Lower lobe of right lung (tissue), 2 donors: ENCODE data around the gene SLC26A2. TPM values are rescaled to one million over a fixed set of nuclear protein-coding genes. Genes with fewer than 3 reads are reported as not detected.
A peak's percentile ranks its signal among the peaks of the same experiment; 100 is the strongest.

Experiments
- ATAC-seq, 2 donors: fragments of 200-7000 bp; cut with Tn5 transposase; one replicate each; pipeline ENCODE4 v1.9.1; 2020 to 2022; ENCODE audit warnings: mild to moderate bottlenecking in 2 of 2, moderate library complexity in 2 of 2
- DNase-seq: peaks from one replicate; pipeline ENCODE4 v3.0.0-alpha.2; 2020
- H3K27ac ChIP-seq: fragments of 200-600 bp; one replicate; pipeline ENCODE4 v1.8.0; 2022
- H3K27me3 ChIP-seq: fragments of 200-600 bp; one replicate; pipeline ENCODE4 v1.8.0; 2022; ENCODE audit warnings: low read depth
- H3K36me3 ChIP-seq: fragments of 200-600 bp; one replicate; pipeline ENCODE4 v1.8.0; 2022; ENCODE audit warnings: mild to moderate bottlenecking
- H3K4me1 ChIP-seq: fragments of 200-600 bp; one replicate; pipeline ENCODE4 v1.8.0; 2022
- H3K4me3 ChIP-seq: fragments of 200-600 bp; one replicate; pipeline ENCODE4 v1.8.0; 2022; ENCODE audit warnings: mild to moderate bottlenecking
- H3K9me3 ChIP-seq: fragments of 200-600 bp; one replicate; pipeline ENCODE4 v1.8.0; 2022
- intact Hi-C: fragments of 100-400 bp; cut with DNase I; formaldehyde crosslinking; loops from one replicate; pipeline ENCODE4 v1.11.0; 2022
- total RNA-seq: library from RNA; stranded (reverse); fragmentation: NEBNext Ultra II Directional; extraction: Animal tissue kit (Norgen Biotek cat#: 25700); gene quantifications from one replicate; pipeline ENCODE4 v1.2.1, GENCODE V29; 2021
- TF ChIP-seq, protein P1 (sequence below): fragments of 200-600 bp; IDR thresholded peaks from one replicate; pipeline ENCODE4 v1.8.0; 2022; ENCODE audit warnings: antibody characterized with exemption, mild to moderate bottlenecking
- donor health status: DM: no; HTN: yes; CAD: no; lungs with severe emphysema.

Gene SLC26A2
- total RNA-seq, 1 donor from 2014 or later = 14.7 TPM

DNA sequence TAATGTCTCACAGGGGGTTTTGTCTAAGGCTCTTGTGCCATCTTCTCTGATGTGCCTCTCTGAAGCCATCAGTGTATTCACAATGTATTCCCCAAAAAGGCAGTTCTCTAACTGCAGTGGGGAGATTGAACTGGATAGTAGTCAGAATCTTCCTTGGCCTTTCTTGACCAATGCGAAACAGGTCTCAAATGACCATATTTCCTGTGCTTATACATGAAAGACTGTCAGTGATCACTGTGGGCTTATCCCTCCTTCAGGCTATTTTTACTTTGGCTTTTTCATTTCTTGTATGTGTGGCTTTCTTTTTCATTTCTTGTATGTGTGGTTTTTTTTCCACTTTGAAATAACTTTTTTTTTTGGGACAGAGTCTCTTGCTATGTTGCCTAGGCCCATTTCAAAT, 59.7 kb downstream of the SLC26A2 start:
- Histone ChIP-seq H3K9me3 (no peaks in the 10 kb centered on the region), H3K27ac (no peak overlapping the region), H3K36me3 (peaks cover 92% of the 10 kb centered on the region), H3K27me3 (no peaks in the 10 kb centered on the region), H3K4me3 (no peak overlapping the region), H3K4me1 (peaks cover 24% of the 10 kb centered on the region)
- no peak for DNase-seq
- ATAC-seq = no peak
- intact Hi-C loops = no loop called here
- TF ChIP-seq, protein P1, sequence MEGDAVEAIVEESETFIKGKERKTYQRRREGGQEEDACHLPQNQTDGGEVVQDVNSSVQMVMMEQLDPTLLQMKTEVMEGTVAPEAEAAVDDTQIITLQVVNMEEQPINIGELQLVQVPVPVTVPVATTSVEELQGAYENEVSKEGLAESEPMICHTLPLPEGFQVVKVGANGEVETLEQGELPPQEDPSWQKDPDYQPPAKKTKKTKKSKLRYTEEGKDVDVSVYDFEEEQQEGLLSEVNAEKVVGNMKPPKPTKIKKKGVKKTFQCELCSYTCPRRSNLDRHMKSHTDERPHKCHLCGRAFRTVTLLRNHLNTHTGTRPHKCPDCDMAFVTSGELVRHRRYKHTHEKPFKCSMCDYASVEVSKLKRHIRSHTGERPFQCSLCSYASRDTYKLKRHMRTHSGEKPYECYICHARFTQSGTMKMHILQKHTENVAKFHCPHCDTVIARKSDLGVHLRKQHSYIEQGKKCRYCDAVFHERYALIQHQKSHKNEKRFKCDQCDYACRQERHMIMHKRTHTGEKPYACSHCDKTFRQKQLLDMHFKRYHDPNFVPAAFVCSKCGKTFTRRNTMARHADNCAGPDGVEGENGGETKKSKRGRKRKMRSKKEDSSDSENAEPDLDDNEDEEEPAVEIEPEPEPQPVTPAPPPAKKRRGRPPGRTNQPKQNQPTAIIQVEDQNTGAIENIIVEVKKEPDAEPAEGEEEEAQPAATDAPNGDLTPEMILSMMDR = no peak

DNA sequence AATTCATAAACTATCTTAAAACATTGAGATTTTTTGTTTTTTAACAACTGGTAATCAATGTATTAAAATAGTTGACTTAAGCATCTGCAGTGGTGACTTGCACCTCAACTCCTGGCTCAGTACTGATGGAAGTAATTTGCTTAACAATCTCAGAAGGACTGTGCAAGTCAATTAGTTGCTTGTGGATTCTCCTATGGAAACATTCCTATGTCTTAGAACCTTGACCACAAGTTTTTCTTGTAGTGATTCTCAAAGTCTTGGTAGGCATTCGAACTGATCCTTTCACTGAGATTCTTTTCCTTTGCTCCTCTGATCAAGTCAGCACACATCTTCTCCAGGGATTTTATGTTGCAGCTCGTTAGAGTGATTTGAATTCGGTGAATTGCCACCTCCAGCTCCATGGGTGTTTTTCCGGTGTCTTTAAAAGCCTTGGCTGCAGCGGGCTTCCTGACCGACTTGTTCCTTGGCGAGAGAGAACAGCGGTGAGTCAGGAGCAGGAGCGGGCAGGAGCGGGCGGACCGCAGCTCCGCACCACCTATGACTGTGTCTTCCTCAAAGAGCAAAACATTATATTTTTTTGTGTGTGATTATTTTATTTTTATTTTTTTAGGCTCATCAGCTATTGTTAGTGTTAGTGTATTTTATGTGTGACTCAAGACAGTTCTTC, 61.1 kb downstream of the SLC26A2 start:
- Histone ChIP-seq H3K36me3 (peaks cover 93% of the 10 kb centered on the region), H3K4me1 (peaks cover 25% of the 10 kb centered on the region), H3K9me3 (no peaks in the 10 kb centered on the region), H3K27me3 (no peaks in the 10 kb centered on the region), H3K27ac (peak overlapping the region; percentile 53), H3K4me3 (no peak overlapping the region)
- DNase-seq (no peak), ATAC-seq (peak in 1 of 2 donors; percentile 46)
- TF ChIP-seq, protein P1 = no peak
- intact Hi-C loops = no loop called here

DNA sequence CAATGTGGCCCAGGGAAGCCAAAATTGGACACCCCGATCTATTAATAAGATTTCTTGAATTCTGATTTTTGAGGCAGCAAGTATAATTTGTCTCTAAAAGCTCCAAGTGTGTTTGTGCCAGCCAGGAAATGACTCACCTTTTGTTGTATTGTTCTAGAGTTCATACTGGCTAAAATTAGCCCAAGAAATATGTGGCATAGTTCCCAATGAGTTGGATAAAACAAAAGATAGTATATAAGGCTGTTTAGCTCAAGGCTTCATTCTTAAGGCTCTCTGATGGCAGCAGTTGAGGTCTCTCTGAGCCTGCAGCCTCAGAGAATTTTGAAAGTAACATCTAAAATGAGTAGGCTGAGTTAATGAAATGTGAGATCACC, 61.6 kb downstream of the SLC26A2 start:
- ATAC-seq = peak in 1 of 2 donors; percentile 54
- Histone ChIP-seq H3K36me3 (peaks cover 98% of the 10 kb centered on the region), H3K9me3 (no peaks in the 10 kb centered on the region), H3K27ac (peak overlapping the region; percentile 53), H3K4me1 (peaks cover 25% of the 10 kb centered on the region), H3K4me3 (no peak overlapping the region), H3K27me3 (no peaks in the 10 kb centered on the region)
- no peak for DNase-seq
- TF ChIP-seq, protein P1 = no peak
- intact Hi-C loops = no loop called here

GRCh38 chr5:150022681-150023080, 62.1 kb downstream of the SLC26A2 start:
- no peaks in the 10 kb centered on the region for H3K27me3 ChIP-seq
- no peak for DNase-seq

DNA sequence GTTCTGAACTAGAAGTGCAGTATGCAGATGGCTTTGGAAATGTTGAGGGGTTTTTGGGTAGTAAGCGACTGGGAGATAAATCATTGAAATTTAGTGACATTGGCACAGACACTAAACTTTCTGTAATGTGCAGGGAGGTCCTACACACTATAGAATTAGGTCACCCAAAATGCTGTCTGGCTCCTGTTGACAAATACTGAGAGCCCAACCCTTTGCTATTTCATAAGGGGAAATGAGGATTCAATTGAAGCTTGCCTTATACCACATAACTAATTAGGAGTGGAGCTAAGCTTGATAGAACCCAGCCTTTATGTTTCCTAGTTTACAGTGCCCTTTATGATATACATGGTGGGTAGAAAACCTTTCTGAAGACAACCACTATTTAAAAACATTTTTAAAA, 62.6 kb downstream of the SLC26A2 start:
- no peak for ATAC-seq
- H3K36me3 ChIP-seq = peaks cover 98% of the 10 kb centered on the region

More at GRCh38 chr5:150022681-150023080, 62.1 kb downstream of the SLC26A2 start:
- intact Hi-C loops = no loop called here
- Histone ChIP-seq H3K4me1 (peaks cover 25% of the 10 kb centered on the region), H3K36me3 (peaks cover 98% of the 10 kb centered on the region), H3K9me3 (no peaks in the 10 kb centered on the region), H3K27ac (no peak overlapping the region), H3K4me3 (no peak overlapping the region)
- ATAC-seq = no peak
- TF ChIP-seq, protein P1 = no peak

More for the DNA sequence above, 62.6 kb downstream of the SLC26A2 start:
- no peaks in the 10 kb centered on the region for H3K27me3 ChIP-seq
- TF ChIP-seq, protein P1 = no peak
- H3K27ac ChIP-seq = no peak overlapping the region
- peaks cover 25% of the 10 kb centered on the region for H3K4me1 ChIP-seq
- DNase-seq = no peak
- H3K9me3 ChIP-seq = no peaks in the 10 kb centered on the region
- no peak overlapping the region for H3K4me3 ChIP-seq
- intact Hi-C loops = no loop called here
